Measurements from ENCODE around the gene WWC2. TPM values are rescaled to one million over a fixed set of nuclear protein-coding genes. Genes with fewer than 3 reads are reported as not detected.

The WWC2 gene
- total RNA-seq, 1 donor from 2014 or later, result 142 TPM

GRCh38 chr4:183263787-183264386 is 164.8 kb downstream of the WWC2 start:
- Histone ChIP-seq H3K27me3 (no peaks in the 10 kb centered on the region), H3K27ac (no peak overlapping the region), H3K36me3 (peaks cover 61% of the 10 kb centered on the region), H3K4me3 (no peak overlapping the region), H3K9me3 (no peaks in the 10 kb centered on the region), H3K4me1 (peaks cover 19% of the 10 kb centered on the region)
- ATAC-seq (no peak), DNase-seq (no peak)
- TF ChIP-seq, protein P1, sequence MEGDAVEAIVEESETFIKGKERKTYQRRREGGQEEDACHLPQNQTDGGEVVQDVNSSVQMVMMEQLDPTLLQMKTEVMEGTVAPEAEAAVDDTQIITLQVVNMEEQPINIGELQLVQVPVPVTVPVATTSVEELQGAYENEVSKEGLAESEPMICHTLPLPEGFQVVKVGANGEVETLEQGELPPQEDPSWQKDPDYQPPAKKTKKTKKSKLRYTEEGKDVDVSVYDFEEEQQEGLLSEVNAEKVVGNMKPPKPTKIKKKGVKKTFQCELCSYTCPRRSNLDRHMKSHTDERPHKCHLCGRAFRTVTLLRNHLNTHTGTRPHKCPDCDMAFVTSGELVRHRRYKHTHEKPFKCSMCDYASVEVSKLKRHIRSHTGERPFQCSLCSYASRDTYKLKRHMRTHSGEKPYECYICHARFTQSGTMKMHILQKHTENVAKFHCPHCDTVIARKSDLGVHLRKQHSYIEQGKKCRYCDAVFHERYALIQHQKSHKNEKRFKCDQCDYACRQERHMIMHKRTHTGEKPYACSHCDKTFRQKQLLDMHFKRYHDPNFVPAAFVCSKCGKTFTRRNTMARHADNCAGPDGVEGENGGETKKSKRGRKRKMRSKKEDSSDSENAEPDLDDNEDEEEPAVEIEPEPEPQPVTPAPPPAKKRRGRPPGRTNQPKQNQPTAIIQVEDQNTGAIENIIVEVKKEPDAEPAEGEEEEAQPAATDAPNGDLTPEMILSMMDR (IDR thresholded peaks at IDR 0.05), result no peak
- intact Hi-C loops (cut with DNase I), result loop anchor here (5.0 to 10.0 kb wide), 2 partner anchors 192 to 329 kb away; no protein-coding TSS in a partner anchor

GRCh38 chr4:183264614-183265013 is 165.6 kb downstream of the WWC2 start:
- TF ChIP-seq, protein P1 (IDR thresholded peaks at IDR 0.05), result no peak
- H3K4me1 ChIP-seq, result peaks cover 19% of the 10 kb centered on the region
- no peaks in the 10 kb centered on the region for H3K9me3 ChIP-seq
- H3K27ac ChIP-seq, result no peak overlapping the region
- ATAC-seq (no peak), DNase-seq (no peak)
- no peaks in the 10 kb centered on the region for H3K27me3 ChIP-seq
- no peak overlapping the region for H3K4me3 ChIP-seq
- intact Hi-C loops (cut with DNase I), result loop anchor here (5.0 to 10.0 kb wide), 2 partner anchors 192 to 330 kb away; no protein-coding TSS in a partner anchor
- peaks cover 66% of the 10 kb centered on the region for H3K36me3 ChIP-seq

- no peak for ATAC-seq
- Histone ChIP-seq H3K27me3 (no peaks in the 10 kb centered on the region), H3K4me1 (peaks cover 11% of the 10 kb centered on the region), H3K4me3 (no peak overlapping the region), H3K36me3 (peaks cover 63% of the 10 kb centered on the region), H3K9me3 (no peaks in the 10 kb centered on the region), H3K27ac (no peak overlapping the region)
- TF ChIP-seq, protein P1 (IDR thresholded peaks at IDR 0.05), result no peak
- intact Hi-C loops (cut with DNase I), result loop anchor here (10.0 kb wide), 1 partner anchor 332 kb away; no protein-coding TSS in a partner anchor
- no peak for DNase-seq
Measured at GRCh38 chr4:183266371-183266770, 167.3 kb downstream of the WWC2 start.

GRCh38 chr4:183268556-183268955 is 169.5 kb downstream of the WWC2 start:
- TF ChIP-seq, protein P1 (IDR thresholded peaks at IDR 0.05), result no peak
- ATAC-seq, result no peak
- intact Hi-C loops (cut with DNase I), result loop anchor here (10.0 kb wide), 1 partner anchor 334 kb away; no protein-coding TSS in a partner anchor
- DNase-seq, result no peak
- H3K27ac ChIP-seq, result no peak overlapping the region
- H3K4me3 ChIP-seq, result no peak overlapping the region
- H3K36me3 ChIP-seq, result peaks cover 74% of the 10 kb centered on the region
- no peaks in the 10 kb centered on the region for H3K27me3 ChIP-seq
- H3K4me1 ChIP-seq, result no peaks in the 10 kb centered on the region
- no peaks in the 10 kb centered on the region for H3K9me3 ChIP-seq

- Histone ChIP-seq H3K4me1 (no peaks in the 10 kb centered on the region), H3K27me3 (no peaks in the 10 kb centered on the region), H3K36me3 (peaks cover 55% of the 10 kb centered on the region), H3K9me3 (peaks cover 5% of the 10 kb centered on the region), H3K4me3 (no peak overlapping the region), H3K27ac (no peak overlapping the region)
- TF ChIP-seq, protein P1 (IDR thresholded peaks at IDR 0.05), result no peak
- intact Hi-C loops (cut with DNase I), result no loop called here
- DNase-seq (no peak), ATAC-seq (no peak)
Measured at GRCh38 chr4:183272384-183272783, 173.3 kb downstream of the WWC2 start.
